HG02763 (cell line): ENCODE measurements around the gene NMT2.
"Not testable (repeated sequence)": the region's sequence is repeated elsewhere in the genome, so short reads cannot be mapped to it uniquely, and the experiment has no call there.

Source experiments
- ATAC-seq: cut with Tn5 transposase; IDR thresholded peaks from one replicate; pipeline ENCODE4 v1.9.1; 2021; ENCODE audit warnings: mild to moderate bottlenecking, moderate library complexity; ENCODE audit not compliant: unreplicated experiment

The NMT2 gene

GRCh38 chr10:15168291-15168785, at the start of gene NMT2:
TSS of gene NMT2 (minus strand) at chr10:15168693. CDS start at chr10:15168612, 81 bp downstream.
- ATAC-seq = peak; percentile 89

GRCh38 chr10:15216700-15217099, 48.2 kb upstream of the NMT2 start:
- no peak for ATAC-seq

- ATAC-seq = no peak
Observed at GRCh38 chr10:15214237-15214636, 45.7 kb upstream of the NMT2 start.

GRCh38 chr10:15213461-15213861, 45.0 kb upstream of the NMT2 start:
- ATAC-seq = no peak

- no peak for ATAC-seq
Observed at GRCh38 chr10:15211464-15211979, 43.0 kb upstream of the NMT2 start.

GRCh38 chr10:15210521-15210920, 42.0 kb upstream of the NMT2 start:
- ATAC-seq = no peak

- ATAC-seq = peak; percentile 58
Observed at GRCh38 chr10:15209827-15210509, 41.5 kb upstream of the NMT2 start.

- no peak for ATAC-seq
Observed at GRCh38 chr10:15208221-15208620, 39.7 kb upstream of the NMT2 start.

- not testable (repeated sequence) for ATAC-seq
Observed at GRCh38 chr10:15207410-15207809, 38.9 kb upstream of the NMT2 start.

- no peak for ATAC-seq
Observed at GRCh38 chr10:15202639-15203038, 34.1 kb upstream of the NMT2 start.

- not testable (repeated sequence) for ATAC-seq
Observed at GRCh38 chr10:15202301-15202621, 33.8 kb upstream of the NMT2 start.

- no peak for ATAC-seq
Observed at GRCh38 chr10:15201589-15202300, 33.3 kb upstream of the NMT2 start.

GRCh38 chr10:15200626-15201025, 32.1 kb upstream of the NMT2 start:
- ATAC-seq = no peak

GRCh38 chr10:15197911-15198310, 29.4 kb upstream of the NMT2 start:
- ATAC-seq = no peak

GRCh38 chr10:15197276-15197675, 28.8 kb upstream of the NMT2 start:
- no peak for ATAC-seq

- no peak for ATAC-seq
Observed at GRCh38 chr10:15196021-15196834, 27.7 kb upstream of the NMT2 start.

GRCh38 chr10:15189133-15189885, 20.8 kb upstream of the NMT2 start:
- ATAC-seq = no peak

GRCh38 chr10:15188603-15189002, 20.1 kb upstream of the NMT2 start:
- ATAC-seq = no peak

- no peak for ATAC-seq
Observed at GRCh38 chr10:15183689-15184481, 15.4 kb upstream of the NMT2 start.
